ENCODE results near the gene ANKRD42. TPM values are rescaled to one million over a fixed set of nuclear protein-coding genes. Genes with fewer than 3 reads are reported as not detected.

Gene ANKRD42
- total RNA-seq, 1 experiment from 2014 or later: 5.4 TPM

DNA sequence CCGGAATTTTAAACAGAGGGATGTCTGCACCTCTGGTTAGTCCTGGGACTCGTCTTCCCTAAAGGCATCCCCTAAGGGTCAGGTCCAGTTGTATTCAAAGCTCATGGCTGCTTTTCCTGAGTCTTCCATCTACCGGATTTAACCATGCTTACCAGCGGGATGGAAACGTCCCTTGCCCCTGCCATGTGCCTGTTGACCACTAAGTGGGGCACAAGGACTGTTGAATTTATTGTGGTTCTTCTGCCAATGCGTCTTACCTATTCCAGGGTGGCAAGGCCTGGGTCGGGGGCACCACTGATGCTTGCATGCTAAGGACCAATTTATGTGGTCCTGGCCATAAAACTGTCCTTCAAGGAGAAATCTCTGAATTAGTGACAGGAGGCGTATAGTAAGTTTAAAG lies 25.6 kb downstream of the ANKRD42 start:
- DNase-seq (ENCODE audit: low read depth, low spot score) (no peak), ATAC-seq (peak; percentile 58)
- H3K4me3 ChIP-seq (replicated peaks in 1 of 2; ENCODE audit: low read depth in 1 of 2, low read length in 2 of 2): no peak overlapping the region
- H3K4me2 ChIP-seq (ENCODE audit: low read length): no peak overlapping the region
- no peaks in the 10 kb centered on the region for H3K9me3 ChIP-seq (ENCODE audit: control insufficient read depth in 1 of 2, insufficient read depth in 1 of 2, low read depth in 1 of 2, low read length in 2 of 2)
- ChIA-PET RAD21 (ENCODE audit: low non-redundant PET in 1 of 2, low total read pairs in 2 of 2, uncharacterized antibody in 2 of 2, unreplicated experiment in 2 of 2) (no interaction called here), CTCF (no interaction called here), POLR2A (no interaction called here)
- H3K79me2 ChIP-seq (ENCODE audit: insufficient read depth, low read length): no peaks in the 10 kb centered on the region
- H3K9ac ChIP-seq (ENCODE audit: low read length): no peak overlapping the region
- no peaks in the 10 kb centered on the region; the same call in 1 of the 2 replicates for H3K27me3 ChIP-seq (ENCODE audit: insufficient read depth, low read length)
- H3K27ac ChIP-seq (ENCODE audit: low read depth, low read length): no peak overlapping the region
- TF ChIP-seq, protein P1, sequence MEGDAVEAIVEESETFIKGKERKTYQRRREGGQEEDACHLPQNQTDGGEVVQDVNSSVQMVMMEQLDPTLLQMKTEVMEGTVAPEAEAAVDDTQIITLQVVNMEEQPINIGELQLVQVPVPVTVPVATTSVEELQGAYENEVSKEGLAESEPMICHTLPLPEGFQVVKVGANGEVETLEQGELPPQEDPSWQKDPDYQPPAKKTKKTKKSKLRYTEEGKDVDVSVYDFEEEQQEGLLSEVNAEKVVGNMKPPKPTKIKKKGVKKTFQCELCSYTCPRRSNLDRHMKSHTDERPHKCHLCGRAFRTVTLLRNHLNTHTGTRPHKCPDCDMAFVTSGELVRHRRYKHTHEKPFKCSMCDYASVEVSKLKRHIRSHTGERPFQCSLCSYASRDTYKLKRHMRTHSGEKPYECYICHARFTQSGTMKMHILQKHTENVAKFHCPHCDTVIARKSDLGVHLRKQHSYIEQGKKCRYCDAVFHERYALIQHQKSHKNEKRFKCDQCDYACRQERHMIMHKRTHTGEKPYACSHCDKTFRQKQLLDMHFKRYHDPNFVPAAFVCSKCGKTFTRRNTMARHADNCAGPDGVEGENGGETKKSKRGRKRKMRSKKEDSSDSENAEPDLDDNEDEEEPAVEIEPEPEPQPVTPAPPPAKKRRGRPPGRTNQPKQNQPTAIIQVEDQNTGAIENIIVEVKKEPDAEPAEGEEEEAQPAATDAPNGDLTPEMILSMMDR (IDR thresholded peaks at IDR 0.05 in 2 of 3, conservative IDR thresholded peaks at IDR 0.05 in 1 of 3; ENCODE audit: borderline replicate concordance in 1 of 3, insufficient read depth in 1 of 3, low read depth in 2 of 3, low read length in 2 of 3): peak in 2 of 3 experiments; percentile 36 to 38; a peak in 4 of 6 replicates
- TF ChIP-seq, protein P2, sequence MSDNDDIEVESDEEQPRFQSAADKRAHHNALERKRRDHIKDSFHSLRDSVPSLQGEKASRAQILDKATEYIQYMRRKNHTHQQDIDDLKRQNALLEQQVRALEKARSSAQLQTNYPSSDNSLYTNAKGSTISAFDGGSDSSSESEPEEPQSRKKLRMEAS (IDR thresholded peaks at IDR 0.05): no peak
- intact Hi-C loops (cut with micrococcal nuclease): no loop called here
- BruUV-seq (replicated peaks): no TSS peak
- no peaks in the 10 kb centered on the region for H3K4me1 ChIP-seq (ENCODE audit: control insufficient read depth in 1 of 2, insufficient read depth in 2 of 2, low read length in 2 of 2)
- no peaks in the 10 kb centered on the region for H3K9me2 ChIP-seq (ENCODE audit: insufficient read depth)
- no peak overlapping the region for H2AFZ ChIP-seq (ENCODE audit: low read depth, low read length, poor library complexity, severe bottlenecking)
- no peaks in the 10 kb centered on the region for H3K36me3 ChIP-seq (ENCODE audit: control insufficient read depth in 1 of 2, insufficient read depth in 2 of 2, low read length in 2 of 2)
- H4K20me1 ChIP-seq (ENCODE audit: insufficient read depth): no peaks in the 10 kb centered on the region

DNA sequence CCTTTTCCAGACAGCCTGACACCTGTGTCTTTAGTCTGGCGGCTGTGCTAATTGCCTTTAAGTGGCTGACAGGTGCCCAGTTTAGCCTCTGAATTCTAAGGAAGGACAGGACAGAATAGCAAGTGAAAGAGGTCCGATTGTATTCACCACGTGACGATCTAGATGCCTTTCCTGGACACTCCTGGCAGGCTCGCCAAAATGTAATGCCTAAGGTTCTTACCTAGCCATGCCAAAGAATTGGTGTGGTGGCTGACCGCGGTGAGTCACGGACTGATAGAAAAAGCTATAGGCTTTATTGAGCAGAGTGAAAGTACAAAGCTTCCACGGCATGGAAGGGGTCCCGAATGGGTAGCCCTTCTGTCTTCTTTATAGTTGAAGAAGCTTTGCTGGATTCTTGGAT lies 26.7 kb downstream of the ANKRD42 start:
- Histone ChIP-seq H3K9ac (ENCODE audit: low read length) (no peak overlapping the region), H3K4me1 (ENCODE audit: control insufficient read depth in 1 of 2, insufficient read depth in 2 of 2, low read length in 2 of 2) (no peaks in the 10 kb centered on the region), H3K36me3 (ENCODE audit: control insufficient read depth in 1 of 2, insufficient read depth in 2 of 2, low read length in 2 of 2) (no peaks in the 10 kb centered on the region), H3K9me2 (ENCODE audit: insufficient read depth) (no peaks in the 10 kb centered on the region), H3K27me3 (ENCODE audit: insufficient read depth, low read length) (no peaks in the 10 kb centered on the region; the same call in 1 of the 2 replicates), H3K79me2 (ENCODE audit: insufficient read depth, low read length) (no peaks in the 10 kb centered on the region), H3K9me3 (ENCODE audit: control insufficient read depth in 1 of 2, insufficient read depth in 1 of 2, low read depth in 1 of 2, low read length in 2 of 2) (no peaks in the 10 kb centered on the region), H3K27ac (ENCODE audit: low read depth, low read length) (no peak overlapping the region), H2AFZ (ENCODE audit: low read depth, low read length, poor library complexity, severe bottlenecking) (no peak overlapping the region), H3K4me3 (replicated peaks in 1 of 2; ENCODE audit: low read depth in 1 of 2, low read length in 2 of 2) (no peak overlapping the region), H4K20me1 (ENCODE audit: insufficient read depth) (no peaks in the 10 kb centered on the region), H3K4me2 (ENCODE audit: low read length) (no peak overlapping the region)
- DNase-seq (ENCODE audit: low read depth, low spot score) (no peak), ATAC-seq (no peak)
- CTCF ChIA-PET: no interaction called here
- POLR2A ChIA-PET: no interaction called here
- RAD21 ChIA-PET (ENCODE audit: low non-redundant PET in 1 of 2, low total read pairs in 2 of 2, uncharacterized antibody in 2 of 2, unreplicated experiment in 2 of 2): no interaction called here
- BruUV-seq (replicated peaks): no TSS peak
- intact Hi-C loops (cut with micrococcal nuclease): no loop called here
- TF ChIP-seq CEBPB (IDR thresholded peaks at IDR 0.05; ENCODE audit: low read depth) (no peak), SRF (IDR thresholded peaks at IDR 0.05; ENCODE audit: low read depth) (no peak), SP1 (IDR thresholded peaks at IDR 0.05; ENCODE audit: low read depth) (no peak), EGR1 (IDR thresholded peaks at IDR 0.05; ENCODE audit: low read depth) (no peak), YY1 (IDR thresholded peaks at IDR 0.05; ENCODE audit: extremely low read depth, insufficient replicate concordance, low read depth, low read length) (no peak), CBX3 (IDR thresholded peaks at IDR 0.05; ENCODE audit: low read depth) (no peak), POLR2A (IDR thresholded peaks at IDR 0.05; ENCODE audit: borderline replicate concordance, extremely low read depth, insufficient read depth, insufficient read length) (no peak), TCF7L2 (IDR thresholded peaks at IDR 0.05; ENCODE audit: borderline replicate concordance, extremely low read depth, insufficient read depth, insufficient read length) (no peak)
- TF ChIP-seq, protein P1 (IDR thresholded peaks at IDR 0.05 in 2 of 3, conservative IDR thresholded peaks at IDR 0.05 in 1 of 3; ENCODE audit: borderline replicate concordance in 1 of 3, insufficient read depth in 1 of 3, low read depth in 2 of 3, low read length in 2 of 3): no peak
- TF ChIP-seq, protein P2 (IDR thresholded peaks at IDR 0.05): no peak
- TF ChIP-seq, protein P3, sequence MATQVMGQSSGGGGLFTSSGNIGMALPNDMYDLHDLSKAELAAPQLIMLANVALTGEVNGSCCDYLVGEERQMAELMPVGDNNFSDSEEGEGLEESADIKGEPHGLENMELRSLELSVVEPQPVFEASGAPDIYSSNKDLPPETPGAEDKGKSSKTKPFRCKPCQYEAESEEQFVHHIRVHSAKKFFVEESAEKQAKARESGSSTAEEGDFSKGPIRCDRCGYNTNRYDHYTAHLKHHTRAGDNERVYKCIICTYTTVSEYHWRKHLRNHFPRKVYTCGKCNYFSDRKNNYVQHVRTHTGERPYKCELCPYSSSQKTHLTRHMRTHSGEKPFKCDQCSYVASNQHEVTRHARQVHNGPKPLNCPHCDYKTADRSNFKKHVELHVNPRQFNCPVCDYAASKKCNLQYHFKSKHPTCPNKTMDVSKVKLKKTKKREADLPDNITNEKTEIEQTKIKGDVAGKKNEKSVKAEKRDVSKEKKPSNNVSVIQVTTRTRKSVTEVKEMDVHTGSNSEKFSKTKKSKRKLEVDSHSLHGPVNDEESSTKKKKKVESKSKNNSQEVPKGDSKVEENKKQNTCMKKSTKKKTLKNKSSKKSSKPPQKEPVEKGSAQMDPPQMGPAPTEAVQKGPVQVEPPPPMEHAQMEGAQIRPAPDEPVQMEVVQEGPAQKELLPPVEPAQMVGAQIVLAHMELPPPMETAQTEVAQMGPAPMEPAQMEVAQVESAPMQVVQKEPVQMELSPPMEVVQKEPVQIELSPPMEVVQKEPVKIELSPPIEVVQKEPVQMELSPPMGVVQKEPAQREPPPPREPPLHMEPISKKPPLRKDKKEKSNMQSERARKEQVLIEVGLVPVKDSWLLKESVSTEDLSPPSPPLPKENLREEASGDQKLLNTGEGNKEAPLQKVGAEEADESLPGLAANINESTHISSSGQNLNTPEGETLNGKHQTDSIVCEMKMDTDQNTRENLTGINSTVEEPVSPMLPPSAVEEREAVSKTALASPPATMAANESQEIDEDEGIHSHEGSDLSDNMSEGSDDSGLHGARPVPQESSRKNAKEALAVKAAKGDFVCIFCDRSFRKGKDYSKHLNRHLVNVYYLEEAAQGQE (IDR thresholded peaks at IDR 0.05; ENCODE audit: low read depth): no peak

Data from HCT116 (cell line).